Activated CD8-positive, alpha-beta T cell treated with anti-CD3 and anti-CD28 coated beads, Interleukin-2, amount 10 ng/mL, durations not matched to agents 7 days and 5 days (primary cell): ENCODE results near the gene TK1. TPM values are rescaled to one million over a fixed set of nuclear protein-coding genes. Genes with fewer than 3 reads are reported as not detected.

ENCODE experiments used
- ATAC-seq: fragments of 150-1000 bp; cut with Tn5 transposase; one replicate; pipeline ENCODE4 v1.10.0; 2021; ENCODE audit warnings: moderate library complexity
- CTCF ChIA-PET: fragments of 350-600 bp; sonication (Branson Sonifier 250); formaldehyde crosslinking; loops from one replicate; lab custom pipeline; 2021; ENCODE audit warnings: antibody characterized with exemption; lab: Charles Lee
- POLR2A ChIA-PET: fragments of 350-600 bp; sonication (Branson Sonifier 250); formaldehyde crosslinking; loops from one replicate; lab custom pipeline; 2021; ENCODE audit warnings: antibody characterized with exemption; lab: Charles Lee
- DNase-seq: peaks from one replicate; pipeline ENCODE4 v3.0.0-alpha.2; 2020
- H3K27ac Mint-ChIP-seq: one replicate; pipeline ENCODE4 v1.8.0; 2021; ENCODE audit warnings: mild to moderate bottlenecking, mixed read lengths
- H3K27me3 Mint-ChIP-seq: one replicate; pipeline ENCODE4 v1.8.0; 2021; ENCODE audit warnings: low read depth, mixed read lengths
- H3K36me3 Mint-ChIP-seq: one replicate; pipeline ENCODE4 v1.8.0; 2021; ENCODE audit warnings: low read depth, mixed read lengths
- H3K4me1 Mint-ChIP-seq: one replicate; pipeline ENCODE4 v1.8.0; 2021; ENCODE audit warnings: low read depth, mixed read lengths
- H3K4me3 Mint-ChIP-seq: one replicate; pipeline ENCODE4 v1.8.0; 2021; ENCODE audit warnings: mild to moderate bottlenecking, mixed read lengths
- H3K9me3 Mint-ChIP-seq: one replicate; pipeline ENCODE4 v1.8.0; 2022; ENCODE audit warnings: mixed read lengths; ENCODE audit not compliant: insufficient read depth
- total RNA-seq, 2 experiments: library from RNA; stranded (reverse); gene quantifications; one replicate each; pipeline ENCODE4 v1.2.3, GENCODE V29; 2021

TK1 gene
- total RNA-seq, 2 experiments from 2014 or later, result 139 to 142 TPM

DNA sequence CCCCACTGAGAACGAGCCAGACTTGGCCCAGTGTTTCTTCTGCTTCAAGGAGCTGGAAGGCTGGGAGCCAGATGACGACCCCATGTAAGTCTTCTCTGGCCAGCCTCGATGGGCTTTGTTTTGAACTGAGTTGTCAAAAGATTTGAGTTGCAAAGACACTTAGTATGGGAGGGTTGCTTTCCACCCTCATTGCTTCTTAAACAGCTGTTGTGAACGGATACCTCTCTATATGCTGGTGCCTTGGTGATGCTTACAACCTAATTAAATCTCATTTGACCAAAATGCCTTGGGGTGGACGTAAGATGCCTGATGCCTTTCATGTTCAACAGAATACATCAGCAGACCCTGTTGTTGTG, 27.8 kb upstream of the TK1 start:
- ChIA-PET CTCF (interaction anchor here (0.9 to 1.2 kb wide), 2 partner anchors 35 to 130 kb away, joined by 3 to 4 read pairs; no protein-coding TSS in a partner anchor), POLR2A (interaction anchor here (0.6 to 1.7 kb wide), 5 partner anchors 9 to 1625 kb away, joined by 3 to 8 read pairs (median 5); partner anchors contain the start of genes CBX4 and TNRC6C)
- Mint-ChIP-seq H3K4me3 (peak overlapping the region; percentile 98), H3K4me1 (peaks cover 26% of the 10 kb centered on the region), H3K27ac (peak overlapping the region; percentile 94), H3K27me3 (no peaks in the 10 kb centered on the region), H3K36me3 (peaks cover 30% of the 10 kb centered on the region), H3K9me3 (no peaks in the 10 kb centered on the region)
- DNase-seq (peak; percentile 25), ATAC-seq (no peak)

- peak; percentile 95 for DNase-seq
- Mint-ChIP-seq H3K4me1 (peaks cover 22% of the 10 kb centered on the region), H3K9me3 (no peaks in the 10 kb centered on the region), H3K36me3 (peaks cover 25% of the 10 kb centered on the region), H3K27ac (peak within 1 kb of the TSS; percentile 94), H3K27me3 (no peaks in the 10 kb centered on the region), H3K4me3 (peak within 1 kb of the TSS; percentile 98)
- ChIA-PET POLR2A (interaction anchor here (0.5 to 1.7 kb wide), 7 partner anchors 10 to 1625 kb away, joined by 3 to 8 read pairs (median 4); partner anchors contain the start of genes CBX4 and TNRC6C), CTCF (interaction anchor here (0.9 to 1.0 kb wide), 2 partner anchors 17 to 129 kb away, joined by 3 read pairs; no protein-coding TSS in a partner anchor)
- ATAC-seq, result peak; percentile 99
These were observed 27.3 kb upstream of the TK1 start, which contains the start of gene BIRC5 for GRCh38 chr17:78214016-78214705. Gene BIRC5, plus strand, starts transcription at chr17:78214253. Its CDS starts 64 bp downstream, at chr17:78214317.

DNA sequence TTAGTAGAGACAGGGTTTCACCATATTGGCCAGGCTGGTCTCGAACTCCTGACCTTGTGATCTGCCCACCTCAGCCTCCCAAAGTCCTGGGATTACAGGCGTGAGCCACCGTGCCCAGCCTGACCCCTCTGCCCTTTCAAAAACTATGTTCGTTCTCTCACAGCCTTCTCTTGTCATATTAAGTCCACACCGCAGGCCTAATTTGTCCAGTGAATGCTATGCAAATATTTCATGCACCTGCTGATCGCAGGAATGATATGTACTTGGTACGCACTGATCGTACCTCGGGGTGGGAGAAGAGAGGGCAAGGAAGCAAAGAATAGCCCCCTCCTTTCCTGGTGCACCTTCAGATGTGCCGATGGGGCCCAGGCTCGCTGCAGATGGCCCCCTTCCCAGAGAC, 24.2 kb upstream of the TK1 start:
- Mint-ChIP-seq H3K27me3 (no peaks in the 10 kb centered on the region), H3K4me3 (no peak overlapping the region), H3K27ac (no peak overlapping the region), H3K36me3 (peaks cover 10% of the 10 kb centered on the region), H3K4me1 (peaks cover 15% of the 10 kb centered on the region), H3K9me3 (no peaks in the 10 kb centered on the region)
- POLR2A ChIA-PET, result no interaction called here
- CTCF ChIA-PET, result no interaction called here
- ATAC-seq (no peak), DNase-seq (no peak)

DNA sequence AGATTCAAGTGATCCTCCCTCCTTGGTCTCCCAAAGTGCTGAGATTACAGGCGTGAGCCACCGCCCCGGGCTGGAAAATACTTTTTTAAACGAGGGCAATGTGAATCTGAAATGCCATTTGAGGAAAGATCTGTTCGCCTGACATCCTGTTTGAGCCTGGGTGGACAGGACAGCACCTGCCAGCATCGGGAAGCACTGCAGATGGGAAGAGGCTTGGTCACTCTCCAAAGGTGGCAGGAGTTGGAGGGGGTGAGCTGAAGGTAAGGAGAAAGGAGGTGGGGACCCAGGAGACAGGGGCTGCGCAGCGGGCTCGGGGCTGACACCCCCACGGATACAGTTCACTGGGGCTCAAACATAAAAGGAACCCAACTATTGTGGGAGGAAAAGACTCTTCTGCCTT, 23.3 kb upstream of the TK1 start:
- POLR2A ChIA-PET, result no interaction called here
- no peaks in the 10 kb centered on the region for H3K27me3 Mint-ChIP-seq
- no peaks in the 10 kb centered on the region for H3K9me3 Mint-ChIP-seq
- H3K4me1 Mint-ChIP-seq, result peaks cover 9% of the 10 kb centered on the region
- DNase-seq (no peak), ATAC-seq (no peak)
- peaks cover 4% of the 10 kb centered on the region for H3K36me3 Mint-ChIP-seq
- CTCF ChIA-PET, result no interaction called here
- H3K27ac Mint-ChIP-seq, result no peak overlapping the region
- H3K4me3 Mint-ChIP-seq, result no peak overlapping the region

DNA sequence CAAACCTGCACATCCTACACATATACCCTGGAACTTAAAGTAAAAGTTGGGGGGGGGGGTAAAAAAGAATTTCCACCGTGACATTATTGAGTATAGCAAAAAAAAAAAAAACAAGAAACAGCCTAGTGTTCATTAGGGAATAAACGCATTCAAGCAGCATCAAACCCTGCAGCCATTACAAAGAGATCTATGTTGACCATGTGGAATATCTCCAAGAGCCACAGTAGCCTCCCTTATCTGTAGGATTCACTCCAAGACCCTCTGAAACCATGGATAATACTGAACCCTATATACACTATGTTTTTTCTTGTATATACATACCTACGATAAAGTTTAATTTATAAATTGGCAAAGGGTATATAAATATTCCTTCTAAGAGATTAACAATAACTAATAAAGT, 21.6 kb upstream of the TK1 start:
- H3K9me3 Mint-ChIP-seq, result no peaks in the 10 kb centered on the region
- no peaks in the 10 kb centered on the region for H3K27me3 Mint-ChIP-seq
- no peaks in the 10 kb centered on the region for H3K4me1 Mint-ChIP-seq
- ATAC-seq, result no peak
- no peak for DNase-seq
- ChIA-PET CTCF (interaction anchor here (0.6 kb wide), 1 partner anchor 1757 kb away, joined by 3 read pairs; no protein-coding TSS in a partner anchor), POLR2A (no interaction called here)
- H3K27ac Mint-ChIP-seq, result no peak overlapping the region
- H3K36me3 Mint-ChIP-seq, result peaks cover 3% of the 10 kb centered on the region
- H3K4me3 Mint-ChIP-seq, result no peak overlapping the region

- no peaks in the 10 kb centered on the region for H3K9me3 Mint-ChIP-seq
- peaks cover 3% of the 10 kb centered on the region for H3K36me3 Mint-ChIP-seq
- ChIA-PET POLR2A (no interaction called here), CTCF (no interaction called here)
- H3K27ac Mint-ChIP-seq, result no peak overlapping the region
- H3K4me3 Mint-ChIP-seq, result no peak overlapping the region
- H3K27me3 Mint-ChIP-seq, result no peaks in the 10 kb centered on the region
- ATAC-seq (no peak), DNase-seq (no peak)
- no peaks in the 10 kb centered on the region for H3K4me1 Mint-ChIP-seq
These were observed 19.4 kb upstream of the TK1 start for GRCh38 chr17:78206298-78206697.

DNA sequence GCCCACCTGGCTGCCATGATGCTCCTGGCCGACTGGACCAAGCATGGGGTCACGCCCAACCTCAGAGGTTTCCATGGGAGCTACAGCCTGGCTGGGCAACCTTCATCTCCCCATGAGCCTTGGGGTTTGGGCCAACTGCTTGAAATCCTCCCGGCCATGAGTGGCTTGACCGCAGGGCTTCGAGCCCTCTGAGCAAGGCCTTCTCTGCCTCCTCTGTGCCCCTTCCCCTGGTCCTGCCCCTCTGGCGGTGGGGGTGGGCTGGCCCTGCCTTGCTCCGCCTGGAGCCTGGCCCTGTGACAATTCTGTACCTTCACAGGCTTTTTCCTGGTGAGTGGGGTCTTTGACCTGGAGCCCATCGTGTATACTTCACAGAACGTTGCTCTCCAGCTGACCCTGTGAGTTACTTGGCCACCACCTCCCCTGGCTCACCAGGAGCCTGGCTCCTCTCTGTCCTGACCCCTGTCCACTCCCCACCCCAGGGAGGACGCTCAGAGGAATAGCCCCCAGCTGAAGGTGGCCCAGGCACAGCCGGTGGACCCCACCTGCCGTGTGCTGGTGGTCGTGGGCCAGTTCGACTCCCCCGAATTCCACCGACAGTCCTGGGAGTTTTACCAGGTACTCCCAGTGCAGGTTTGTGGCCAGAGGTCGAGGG, 18.4 kb upstream of the TK1 start:
- Mint-ChIP-seq H3K4me3 (no peak overlapping the region), H3K36me3 (peaks cover 3% of the 10 kb centered on the region), H3K4me1 (no peaks in the 10 kb centered on the region), H3K9me3 (no peaks in the 10 kb centered on the region), H3K27ac (no peak overlapping the region), H3K27me3 (no peaks in the 10 kb centered on the region)
- DNase-seq, result no peak
- ChIA-PET CTCF (interaction anchor here (0.8 kb wide), 1 partner anchor 92 kb away, joined by 3 read pairs; no protein-coding TSS in a partner anchor), POLR2A (no interaction called here)
- ATAC-seq, result no peak

GRCh38 chr17:78204387-78205123, 17.7 kb upstream of the TK1 start:
- no peak overlapping the region for H3K27ac Mint-ChIP-seq
- H3K4me1 Mint-ChIP-seq, result no peaks in the 10 kb centered on the region
- POLR2A ChIA-PET, result no interaction called here
- H3K9me3 Mint-ChIP-seq, result no peaks in the 10 kb centered on the region
- CTCF ChIA-PET, result interaction anchor here (0.8 to 1.6 kb wide), 3 partner anchors 22 to 92 kb away, joined by 3 to 7 read pairs (median 3); no protein-coding TSS in a partner anchor
- ATAC-seq (no peak), DNase-seq (no peak)
- peaks cover 3% of the 10 kb centered on the region for H3K36me3 Mint-ChIP-seq
- H3K27me3 Mint-ChIP-seq, result no peaks in the 10 kb centered on the region
- H3K4me3 Mint-ChIP-seq, result no peak overlapping the region

- Mint-ChIP-seq H3K27ac (no peak overlapping the region), H3K27me3 (no peaks in the 10 kb centered on the region), H3K4me3 (no peak overlapping the region), H3K36me3 (peaks cover 6% of the 10 kb centered on the region), H3K9me3 (no peaks in the 10 kb centered on the region), H3K4me1 (peaks cover 4% of the 10 kb centered on the region)
- no peak for DNase-seq
- POLR2A ChIA-PET, result no interaction called here
- CTCF ChIA-PET, result interaction anchor here (0.8 kb wide), 1 partner anchor 86 kb away, joined by 3 read pairs; no protein-coding TSS in a partner anchor
- no peak for ATAC-seq
These were observed 15.8 kb upstream of the TK1 start for GRCh38 chr17:78202666-78203065.

GRCh38 chr17:78200451-78200850, 13.6 kb upstream of the TK1 start:
- Mint-ChIP-seq H3K4me1 (peaks cover 4% of the 10 kb centered on the region), H3K36me3 (peaks cover 13% of the 10 kb centered on the region), H3K9me3 (no peaks in the 10 kb centered on the region), H3K27ac (no peak overlapping the region), H3K4me3 (no peak overlapping the region), H3K27me3 (no peaks in the 10 kb centered on the region)
- ATAC-seq (no peak), DNase-seq (no peak)
- ChIA-PET CTCF (interaction anchor here (1.3 kb wide), 1 partner anchor 24 kb away, joined by 5 read pairs; no protein-coding TSS in a partner anchor), POLR2A (no interaction called here)

DNA sequence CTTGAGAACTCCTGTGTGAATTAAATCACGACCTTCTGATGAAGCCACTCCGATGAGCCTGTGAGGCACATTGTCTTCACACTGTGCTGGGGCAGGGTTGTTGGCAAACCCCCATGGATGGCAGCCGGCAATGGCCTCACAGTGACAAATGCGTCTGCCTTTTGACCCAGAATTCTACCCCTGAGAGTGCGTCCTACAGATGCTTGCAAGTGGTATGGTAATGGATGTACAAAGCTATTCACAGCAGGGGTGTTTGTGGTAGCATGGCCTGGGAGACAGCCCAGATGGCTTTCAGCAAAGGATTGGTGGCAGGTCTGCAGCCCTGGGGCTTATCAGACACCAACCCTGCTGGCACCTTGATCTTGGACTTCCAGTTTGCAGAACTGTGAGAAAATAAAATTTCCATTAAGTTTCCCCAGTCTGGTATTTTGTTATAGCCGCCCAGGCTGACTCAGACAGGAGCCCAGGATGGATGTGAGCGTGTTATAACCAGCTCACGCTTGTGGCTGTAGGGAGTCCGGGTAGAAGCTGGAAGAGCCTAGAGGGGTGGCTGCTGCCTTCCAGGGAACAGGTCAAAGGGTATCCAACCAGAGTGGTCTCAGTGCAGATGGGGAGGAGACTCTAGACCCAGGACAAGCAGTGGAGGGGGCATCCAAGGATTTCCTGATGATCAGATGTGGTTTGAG, 10.4 kb upstream of the TK1 start:
- ChIA-PET POLR2A (interaction anchor here (0.9 kb wide), 1 partner anchor 23 kb away, joined by 3 read pairs; no protein-coding TSS in a partner anchor), CTCF (interaction anchor here (0.8 to 1.9 kb wide), 3 partner anchors 17 to 53 kb away, joined by 3 read pairs; partner anchors contain the start of gene BIRC5)
- ATAC-seq (no peak), DNase-seq (no peak)
- Mint-ChIP-seq H3K36me3 (peaks cover 18% of the 10 kb centered on the region), H3K27me3 (no peaks in the 10 kb centered on the region), H3K27ac (no peak overlapping the region), H3K9me3 (no peaks in the 10 kb centered on the region), H3K4me3 (no peak overlapping the region), H3K4me1 (peaks cover 4% of the 10 kb centered on the region)
